ENCODE results near the gene GAN. TPM values are rescaled to one million over a fixed set of nuclear protein-coding genes. Genes with fewer than 3 reads are reported as not detected.

The GAN gene
- total and polyA plus RNA-seq, 9 donors, result 1.1 to 11.5 (median 9.0) TPM

GRCh38 chr16:81266680-81267095 is 48.1 kb upstream of the GAN start:
- no peak for DNase-seq
- H3K36me3 ChIP-seq, result no peaks in the 10 kb centered on the region
- H3K4me3 ChIP-seq, result no peak overlapping the region
- peak overlapping the region in 1 of 2 donors; percentile 19 for H3K27ac ChIP-seq
- H3K4me1 ChIP-seq (ENCODE audit: insufficient read depth), result peaks cover 20% of the 10 kb centered on the region
- TF ChIP-seq POLR2A (IDR thresholded peaks at IDR 0.05) (no peak), EP300 (IDR thresholded peaks at IDR 0.05) (no peak)
- TF ChIP-seq, protein P1, sequence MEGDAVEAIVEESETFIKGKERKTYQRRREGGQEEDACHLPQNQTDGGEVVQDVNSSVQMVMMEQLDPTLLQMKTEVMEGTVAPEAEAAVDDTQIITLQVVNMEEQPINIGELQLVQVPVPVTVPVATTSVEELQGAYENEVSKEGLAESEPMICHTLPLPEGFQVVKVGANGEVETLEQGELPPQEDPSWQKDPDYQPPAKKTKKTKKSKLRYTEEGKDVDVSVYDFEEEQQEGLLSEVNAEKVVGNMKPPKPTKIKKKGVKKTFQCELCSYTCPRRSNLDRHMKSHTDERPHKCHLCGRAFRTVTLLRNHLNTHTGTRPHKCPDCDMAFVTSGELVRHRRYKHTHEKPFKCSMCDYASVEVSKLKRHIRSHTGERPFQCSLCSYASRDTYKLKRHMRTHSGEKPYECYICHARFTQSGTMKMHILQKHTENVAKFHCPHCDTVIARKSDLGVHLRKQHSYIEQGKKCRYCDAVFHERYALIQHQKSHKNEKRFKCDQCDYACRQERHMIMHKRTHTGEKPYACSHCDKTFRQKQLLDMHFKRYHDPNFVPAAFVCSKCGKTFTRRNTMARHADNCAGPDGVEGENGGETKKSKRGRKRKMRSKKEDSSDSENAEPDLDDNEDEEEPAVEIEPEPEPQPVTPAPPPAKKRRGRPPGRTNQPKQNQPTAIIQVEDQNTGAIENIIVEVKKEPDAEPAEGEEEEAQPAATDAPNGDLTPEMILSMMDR (IDR thresholded peaks at IDR 0.05), result no peak
- 57 to 65% (median 58%) methylated on average over 7 of the region's 7 CpGs for WGBS, 3 donors
- intact Hi-C loops (cut with DNase I), result no loop called here
- H3K9me3 ChIP-seq, result no peaks in the 10 kb centered on the region
- H3K27me3 ChIP-seq, result no peaks in the 10 kb centered on the region

- Histone ChIP-seq H3K4me3 (no peak overlapping the region), H3K36me3 (no peaks in the 10 kb centered on the region), H3K27ac (no peak overlapping the region), H3K9me3 (no peaks in the 10 kb centered on the region), H3K4me1 (ENCODE audit: insufficient read depth) (peaks cover 20% of the 10 kb centered on the region), H3K27me3 (no peaks in the 10 kb centered on the region)
- intact Hi-C loops (cut with DNase I), result no loop called here
- no peak for DNase-seq
- TF ChIP-seq EP300 (IDR thresholded peaks at IDR 0.05), result no peak
- no peak for TF ChIP-seq POLR2A (IDR thresholded peaks at IDR 0.05)
- TF ChIP-seq, protein P1 (IDR thresholded peaks at IDR 0.05), result no peak
- 94 to 98% (median 97%) methylated on average over 5 of the region's 5 CpGs for WGBS, 3 donors
Measured at GRCh38 chr16:81268509-81268908, 46.3 kb upstream of the GAN start.

DNA sequence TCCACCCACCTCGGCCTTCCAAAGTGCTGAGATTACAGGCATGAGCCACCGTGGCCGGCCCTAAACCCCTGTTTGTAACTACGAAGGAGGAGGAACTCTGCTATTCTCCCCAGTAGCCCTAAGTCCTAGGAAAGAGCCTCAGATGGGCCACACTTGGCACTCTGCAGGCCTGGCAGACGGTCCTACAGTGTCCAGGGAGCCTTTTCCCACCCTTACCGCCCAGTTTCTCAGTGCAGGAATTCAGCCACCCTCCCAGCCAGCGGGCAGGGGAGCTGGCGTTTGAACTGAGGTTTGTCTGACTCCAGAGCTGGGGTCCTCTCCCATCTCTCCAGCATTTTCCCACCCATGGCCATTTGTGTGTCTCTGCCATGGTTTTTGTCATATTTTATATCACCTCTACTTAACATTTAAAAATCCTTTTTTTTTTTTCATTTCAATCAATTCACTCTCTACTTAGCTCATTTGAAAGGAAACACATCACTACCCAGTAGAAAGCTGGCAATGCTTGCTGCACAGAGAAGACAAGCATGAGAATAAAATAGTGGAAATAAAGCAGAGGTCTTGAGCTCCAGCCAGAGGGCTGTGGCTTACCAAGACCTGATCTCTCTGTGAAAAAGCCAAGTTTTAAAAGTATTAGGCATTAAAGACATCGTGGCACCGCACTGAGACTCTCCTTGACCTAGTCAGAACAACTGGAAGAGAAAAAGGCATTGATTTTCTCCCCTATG is 41.4 kb upstream of the GAN start:
- intact Hi-C loops (cut with DNase I), result no loop called here
- no peaks in the 10 kb centered on the region for H3K9me3 ChIP-seq
- no peaks in the 10 kb centered on the region for H3K36me3 ChIP-seq
- H3K4me3 ChIP-seq, result no peak overlapping the region
- WGBS, 3 donors, result 44 to 58% (median 56%) methylated on average over 10 of the region's 10 CpGs
- TF ChIP-seq, protein P1 (IDR thresholded peaks at IDR 0.05), result no peak
- TF ChIP-seq EP300 (IDR thresholded peaks at IDR 0.05) (no peak), POLR2A (IDR thresholded peaks at IDR 0.05) (no peak)
- DNase-seq, result no peak
- no peaks in the 10 kb centered on the region for H3K4me1 ChIP-seq (ENCODE audit: insufficient read depth)
- no peak overlapping the region for H3K27ac ChIP-seq
- no peaks in the 10 kb centered on the region for H3K27me3 ChIP-seq

DNA sequence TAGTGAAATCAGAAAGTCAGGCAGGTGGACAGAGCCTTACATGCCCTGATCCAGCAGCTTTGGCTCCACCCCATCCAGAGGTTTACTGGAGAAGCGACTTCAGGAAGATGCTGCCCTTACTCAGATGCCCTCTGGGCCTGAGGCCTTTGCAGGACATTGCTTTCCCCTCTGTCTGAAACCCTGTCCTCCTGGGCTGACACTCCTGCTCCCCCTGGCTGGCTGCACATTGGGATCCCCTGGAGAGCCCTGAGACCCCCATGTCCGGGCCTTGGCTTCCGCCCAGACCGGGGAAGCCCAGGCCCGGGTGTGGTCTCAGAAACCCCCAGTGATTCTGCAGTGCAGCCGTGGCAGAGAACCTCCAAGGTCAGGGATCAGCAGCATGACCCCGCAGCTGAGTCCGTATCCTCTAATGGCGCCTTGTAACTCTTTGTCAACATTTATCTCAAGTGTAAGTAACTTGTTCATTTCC is 39.7 kb upstream of the GAN start:
- DNase-seq, result no peak
- WGBS, 3 donors, result 63 to 74% (median 74%) methylated on average over 9 of the region's 9 CpGs
- TF ChIP-seq POLR2A (IDR thresholded peaks at IDR 0.05) (no peak), EP300 (IDR thresholded peaks at IDR 0.05) (no peak)
- TF ChIP-seq, protein P1 (IDR thresholded peaks at IDR 0.05), result no peak
- intact Hi-C loops (cut with DNase I), result no loop called here
- Histone ChIP-seq H3K9me3 (no peaks in the 10 kb centered on the region), H3K36me3 (no peaks in the 10 kb centered on the region), H3K27ac (no peak overlapping the region), H3K4me1 (ENCODE audit: insufficient read depth) (no peaks in the 10 kb centered on the region), H3K27me3 (no peaks in the 10 kb centered on the region), H3K4me3 (no peak overlapping the region)
